Testis (tissue), 2 donors: ENCODE measurements around the gene PLEKHG4B.

Experiments used
- CTCF ChIP-seq, 3 experiments: fragments of 450-650 bp in 2 of 3; fragments of 200-600 bp in 1 of 3; sonication (generic) in 1 of 3; IDR thresholded peaks; one replicate each; pipeline ENCODE4 v1.5.1; 2016 to 2019; ENCODE audit warnings: antibody characterized with exemption in 3 of 3, mild to moderate bottlenecking in 2 of 3, moderate library complexity in 1 of 3
- POLR2A ChIP-seq: fragments of 450-650 bp; IDR thresholded peaks from one replicate; pipeline ENCODE4 v1.6.1; 2017; ENCODE audit warnings: antibody characterized with exemption, mild to moderate bottlenecking, moderate library complexity

DNA sequence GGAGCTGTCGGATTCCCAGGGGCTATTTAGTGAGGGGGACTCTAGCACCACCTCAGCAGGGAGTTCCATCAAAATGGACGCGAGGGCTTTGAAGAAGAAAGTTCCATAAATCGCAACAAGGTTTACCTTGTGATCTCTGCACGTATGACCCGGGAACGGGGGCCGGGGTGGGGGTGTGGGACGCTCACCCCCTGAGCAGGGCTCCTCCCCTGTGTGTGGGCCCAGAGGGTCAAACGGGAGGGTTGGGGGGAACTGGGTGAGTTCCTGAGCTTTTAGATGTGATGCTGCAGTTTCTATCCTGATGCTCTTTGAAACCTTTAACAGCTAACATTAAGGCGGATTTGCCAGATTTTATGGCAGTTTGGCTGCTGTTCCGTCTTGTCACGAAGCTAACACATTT, 80.5 kb downstream of the PLEKHG4B start:
- TF ChIP-seq CTCF (IDR thresholded peaks at IDR 0.05) (no peak), POLR2A (no peak)
